Measurements from ENCODE around the gene ZC3H8.
A peak's percentile ranks its signal among the peaks of the same experiment; 100 is the strongest.

The ZC3H8 gene

GRCh38 chr2:112254466-112255240 is at the start of gene ZC3H8:
TSS of gene ZC3H8 (minus strand) at chr2:112255042. CDS start at chr2:112254981, 61 bp downstream.
- in situ Hi-C loops (cut with HindIII; ENCODE audit: low sequenced_read_pairs) = no loop called here
- H3K4me3 ChIP-seq (ENCODE audit: low read depth, low read length) = peak within 1 kb of the TSS; percentile 88
- peak; percentile 46 for DNase-seq (ENCODE audit: low read depth)
- no peak for TF ChIP-seq CTCF (IDR thresholded peaks at IDR 0.05; ENCODE audit: low read depth, low read length, missing control alignments)

DNA sequence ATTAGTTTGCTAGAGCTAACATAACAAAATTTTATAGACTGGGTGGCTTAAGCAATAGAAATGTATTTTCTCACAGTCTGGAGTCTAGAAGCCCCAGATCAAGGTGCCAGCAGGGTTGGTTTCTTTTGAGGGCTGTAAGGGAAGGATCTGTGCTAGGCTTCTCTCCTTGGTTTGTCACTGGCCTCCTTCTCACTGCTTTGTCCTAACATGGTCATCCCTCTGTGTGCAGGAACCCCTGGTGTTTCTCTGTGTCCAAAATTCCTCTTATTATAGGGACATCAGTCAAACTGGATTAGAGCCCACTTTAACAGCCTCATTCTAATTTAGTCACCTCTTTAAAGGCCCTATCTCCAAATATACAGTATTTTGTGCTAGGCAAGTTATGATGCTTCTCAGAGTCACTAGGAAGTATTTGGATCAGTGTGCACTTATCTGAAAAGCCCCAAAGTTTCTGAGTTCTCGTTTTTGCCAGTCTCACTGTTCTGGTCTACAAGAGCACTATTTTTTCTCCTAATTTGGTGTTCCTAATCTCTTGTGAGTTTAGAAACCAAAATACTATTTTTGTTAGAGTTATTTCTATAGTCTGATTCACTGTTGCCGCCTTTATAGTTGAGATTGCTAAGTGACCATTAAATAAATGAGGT is 49.6 kb upstream of the ZC3H8 start:
- DNase-seq (ENCODE audit: low read depth) = no peak
- TF ChIP-seq CTCF (IDR thresholded peaks at IDR 0.05; ENCODE audit: low read depth, low read length, missing control alignments) = no peak
- in situ Hi-C loops (cut with HindIII; ENCODE audit: low sequenced_read_pairs) = loop anchor here (5.0 kb wide), 1 partner anchor 97 kb away; no protein-coding TSS in a partner anchor
- H3K4me3 ChIP-seq (ENCODE audit: low read depth, low read length) = no peak overlapping the region

DNA sequence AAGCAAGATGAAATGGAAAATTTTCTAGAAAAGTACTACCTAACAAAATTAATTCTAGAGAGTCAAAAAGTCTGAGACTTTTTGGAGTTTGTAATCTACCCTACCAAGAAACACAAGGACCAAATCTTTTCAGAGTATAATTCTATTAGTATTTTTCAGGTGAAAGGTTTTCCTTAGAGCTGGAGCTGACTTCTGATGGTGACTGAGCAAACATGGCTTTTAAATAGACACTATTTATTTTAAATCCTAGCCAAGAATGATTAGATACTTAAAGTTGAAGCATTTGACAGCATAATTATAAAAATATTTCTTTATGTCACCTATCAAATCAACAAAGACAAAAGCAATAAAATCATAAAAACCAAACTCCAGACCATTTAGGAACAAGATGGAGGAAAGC is 47.1 kb upstream of the ZC3H8 start:
- no peak for DNase-seq (ENCODE audit: low read depth)
- TF ChIP-seq CTCF (IDR thresholded peaks at IDR 0.05; ENCODE audit: low read depth, low read length, missing control alignments) = no peak
- in situ Hi-C loops (cut with HindIII; ENCODE audit: low sequenced_read_pairs) = loop anchor here (5.0 kb wide), 1 partner anchor 95 kb away; no protein-coding TSS in a partner anchor
- no peak overlapping the region for H3K4me3 ChIP-seq (ENCODE audit: low read depth, low read length)

DNA sequence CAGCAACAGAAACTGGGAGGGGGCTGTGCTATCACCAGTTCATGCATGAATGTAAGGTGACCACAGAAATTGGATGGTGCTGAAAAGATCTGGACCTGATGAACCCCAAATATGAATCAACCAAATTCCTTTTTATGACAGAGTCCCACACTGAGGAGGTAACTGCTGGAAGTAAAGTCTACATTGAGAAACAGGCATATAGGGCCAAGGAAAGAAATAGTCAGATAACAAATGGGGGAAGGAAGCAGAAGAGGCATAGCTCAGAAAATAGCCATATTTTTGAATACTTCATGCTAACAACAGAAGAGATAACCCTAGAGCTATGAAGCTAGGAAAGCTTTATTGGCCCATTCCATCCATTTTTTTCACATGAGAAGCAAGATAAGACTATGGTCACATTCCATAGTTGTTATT is 46.3 kb upstream of the ZC3H8 start:
- TF ChIP-seq CTCF (IDR thresholded peaks at IDR 0.05; ENCODE audit: low read depth, low read length, missing control alignments) = no peak
- in situ Hi-C loops (cut with HindIII; ENCODE audit: low sequenced_read_pairs) = loop anchor here (5.0 kb wide), 1 partner anchor 94 kb away; no protein-coding TSS in a partner anchor
- H3K4me3 ChIP-seq (ENCODE audit: low read depth, low read length) = no peak overlapping the region
- DNase-seq (ENCODE audit: low read depth) = peak; percentile 34

- no peak overlapping the region for H3K4me3 ChIP-seq (ENCODE audit: low read depth, low read length)
- in situ Hi-C loops (cut with HindIII; ENCODE audit: low sequenced_read_pairs) = no loop called here
These were observed 41.6 kb upstream of the ZC3H8 start for GRCh38 chr2:112296407-112296806.

More at GRCh38 chr2:112296407-112296806, 41.6 kb upstream of the ZC3H8 start:
- DNase-seq (ENCODE audit: low read depth) = no peak
- no peak for TF ChIP-seq CTCF (IDR thresholded peaks at IDR 0.05; ENCODE audit: low read depth, low read length, missing control alignments)
